NCI-H69 (cell line): Measurements from ENCODE around the gene PCDHA3.
"Not testable (repeated sequence)": the region's sequence is repeated elsewhere in the genome, so short reads cannot be mapped to it uniquely, and the experiment has no call there.

ENCODE experiments used
- DNase-seq: peaks from one replicate; lab custom pipeline; 2025; lab: John Stamatoyannopoulos, UW

The PCDHA3 gene

GRCh38 chr5:140821375-140822280 is 20.8 kb downstream of the PCDHA3 start, which contains the start of gene PCDHA5:
TSS of gene PCDHA5 (plus strand) at chr5:140821613.
- DNase-seq: no peak

DNA sequence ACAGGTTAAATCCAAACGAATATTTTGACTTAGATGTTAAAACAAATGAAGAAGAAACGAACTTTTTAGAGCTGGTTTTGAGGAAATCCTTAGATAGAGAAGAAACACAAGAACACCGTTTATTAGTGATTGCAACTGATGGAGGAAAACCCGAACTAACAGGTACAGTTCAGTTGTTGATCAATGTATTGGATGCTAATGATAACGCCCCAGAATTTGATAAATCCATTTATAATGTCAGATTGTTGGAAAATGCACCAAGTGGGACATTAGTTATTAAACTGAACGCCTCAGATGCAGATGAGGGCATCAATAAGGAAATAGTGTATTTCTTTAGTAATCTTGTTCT is 21.4 kb downstream of the PCDHA3 start:
- DNase-seq: no peak

GRCh38 chr5:140822969-140823368 is 22.1 kb downstream of the PCDHA3 start:
- not testable (repeated sequence) for DNase-seq

DNA sequence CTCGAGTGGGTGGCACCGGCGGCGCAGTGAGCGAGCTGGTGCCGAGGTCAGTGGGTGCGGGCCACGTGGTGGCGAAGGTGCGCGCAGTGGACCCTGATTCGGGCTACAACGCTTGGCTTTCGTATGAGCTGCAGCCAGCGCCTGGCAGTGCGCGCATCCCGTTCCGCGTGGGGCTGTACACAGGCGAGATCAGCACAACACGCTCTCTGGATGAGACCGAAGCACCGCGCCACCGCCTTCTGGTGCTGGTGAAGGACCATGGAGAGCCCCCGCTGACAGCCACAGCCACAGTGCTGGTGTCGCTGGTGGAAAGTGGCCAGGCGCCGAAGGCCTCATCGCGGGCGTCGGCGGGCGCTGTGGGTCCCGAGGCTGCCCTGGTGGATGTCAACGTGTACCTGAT is 22.6 kb downstream of the PCDHA3 start:
- no peak for DNase-seq

DNA sequence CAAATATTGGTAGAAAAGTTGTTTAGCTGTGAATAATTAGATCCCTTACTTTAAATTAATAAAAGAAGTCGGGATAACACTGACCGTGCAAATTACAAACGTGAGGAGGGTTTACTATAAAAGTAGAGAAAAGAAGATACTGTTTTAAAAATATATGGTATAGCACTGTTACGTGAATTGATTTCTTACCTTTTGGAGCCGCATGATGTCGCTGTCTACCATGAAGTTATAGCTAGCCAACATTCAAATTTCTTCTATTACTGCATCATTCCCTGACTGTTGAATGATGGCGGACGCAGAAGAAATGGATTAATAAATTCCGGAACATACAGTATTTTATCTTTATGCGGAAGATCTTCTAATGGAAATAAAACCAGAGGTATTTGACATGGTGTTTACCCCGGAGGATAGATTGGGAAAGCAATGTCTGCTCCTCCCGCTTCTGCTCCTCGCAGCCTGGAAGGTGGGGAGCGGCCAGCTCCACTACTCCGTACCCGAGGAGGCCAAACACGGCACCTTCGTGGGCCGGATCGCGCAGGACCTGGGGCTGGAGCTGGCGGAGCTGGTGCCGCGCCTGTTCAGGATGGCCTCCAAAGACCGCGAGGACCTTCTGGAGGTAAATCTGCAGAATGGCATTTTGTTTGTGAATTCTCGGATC is 27.0 kb downstream of the PCDHA3 start, which contains the start of gene PCDHA6:
Gene PCDHA6 (plus strand): TSS at position 257 of the 658 bp plus-strand sequence. CDS start 132 bp downstream, at position 389.
- peak; percentile 71 for DNase-seq

DNA sequence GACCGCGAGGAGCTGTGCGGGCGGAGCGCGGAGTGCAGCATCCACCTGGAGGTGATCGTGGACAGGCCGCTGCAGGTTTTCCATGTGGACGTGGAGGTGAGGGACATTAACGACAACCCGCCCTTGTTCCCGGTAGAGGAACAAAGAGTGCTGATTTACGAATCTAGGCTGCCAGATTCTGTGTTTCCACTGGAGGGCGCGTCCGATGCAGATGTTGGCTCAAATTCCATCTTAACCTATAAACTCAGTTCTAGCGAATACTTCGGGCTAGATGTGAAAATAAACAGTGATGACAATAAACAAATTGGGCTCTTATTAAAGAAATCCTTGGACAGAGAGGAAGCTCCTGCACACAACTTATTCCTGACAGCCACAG is 27.5 kb downstream of the PCDHA3 start:
- DNase-seq: peak; percentile 75

GRCh38 chr5:140829511-140830501 is 28.9 kb downstream of the PCDHA3 start:
- DNase-seq: not testable (repeated sequence)

DNA sequence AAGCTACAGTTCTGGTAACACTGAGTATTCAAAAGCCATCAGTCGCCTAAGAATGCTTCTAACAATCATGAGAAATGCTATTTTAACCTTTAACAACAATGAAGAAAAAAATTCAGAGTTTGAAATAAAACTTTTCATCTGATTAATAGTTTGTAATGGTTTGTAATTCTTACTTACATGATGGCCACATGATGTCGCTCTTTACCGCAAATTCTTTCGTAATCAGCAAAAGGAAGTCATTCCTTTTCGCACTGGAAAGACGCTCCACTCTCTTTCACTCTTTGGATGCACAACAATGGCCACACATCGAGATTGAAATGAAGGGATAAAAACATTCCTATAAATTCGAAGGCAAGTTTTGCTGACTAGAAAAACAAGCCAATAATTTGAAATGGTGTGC is 33.1 kb downstream of the PCDHA3 start, which contains the start of gene PCDHA7:
Gene PCDHA7 (plus strand): TSS at position 277 of the 400 bp plus-strand sequence. CDS start 115 bp downstream, at position 392.
- no peak for DNase-seq

DNA sequence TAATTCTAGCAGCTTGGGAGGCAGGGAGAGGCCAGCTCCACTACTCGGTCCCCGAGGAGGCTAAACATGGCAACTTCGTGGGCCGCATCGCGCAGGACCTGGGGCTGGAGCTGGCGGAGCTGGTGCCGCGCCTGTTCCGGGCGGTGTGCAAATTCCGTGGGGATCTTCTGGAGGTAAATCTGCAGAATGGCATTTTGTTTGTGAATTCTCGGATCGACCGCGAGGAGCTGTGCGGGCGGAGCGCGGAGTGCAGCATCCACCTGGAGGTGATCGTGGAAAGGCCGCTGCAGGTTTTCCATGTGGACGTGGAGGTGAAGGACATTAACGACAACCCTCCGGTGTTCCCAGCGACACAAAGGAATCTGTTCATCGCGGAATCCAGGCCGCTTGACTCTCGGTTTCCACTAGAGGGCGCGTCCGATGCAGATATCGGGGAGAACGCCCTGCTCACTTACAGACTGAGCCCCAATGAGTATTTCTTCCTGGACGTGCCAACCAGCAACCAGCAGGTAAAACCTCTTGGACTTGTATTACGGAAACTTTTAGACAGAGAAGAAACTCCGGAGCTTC is 33.7 kb downstream of the PCDHA3 start:
- not testable (repeated sequence) for DNase-seq

GRCh38 chr5:140835622-140836510 is 35.0 kb downstream of the PCDHA3 start:
- DNase-seq: no peak

GRCh38 chr5:140840978-140841962 is 40.4 kb downstream of the PCDHA3 start, which contains the start of gene PCDHA8:
TSS of gene PCDHA8 (plus strand) at chr5:140841187. CDS start at chr5:140841322, 135 bp downstream.
- peak; percentile 20 for DNase-seq

- DNase-seq: no peak
Measured at GRCh38 chr5:140842798-140843733, 42.2 kb downstream of the PCDHA3 start.

DNA sequence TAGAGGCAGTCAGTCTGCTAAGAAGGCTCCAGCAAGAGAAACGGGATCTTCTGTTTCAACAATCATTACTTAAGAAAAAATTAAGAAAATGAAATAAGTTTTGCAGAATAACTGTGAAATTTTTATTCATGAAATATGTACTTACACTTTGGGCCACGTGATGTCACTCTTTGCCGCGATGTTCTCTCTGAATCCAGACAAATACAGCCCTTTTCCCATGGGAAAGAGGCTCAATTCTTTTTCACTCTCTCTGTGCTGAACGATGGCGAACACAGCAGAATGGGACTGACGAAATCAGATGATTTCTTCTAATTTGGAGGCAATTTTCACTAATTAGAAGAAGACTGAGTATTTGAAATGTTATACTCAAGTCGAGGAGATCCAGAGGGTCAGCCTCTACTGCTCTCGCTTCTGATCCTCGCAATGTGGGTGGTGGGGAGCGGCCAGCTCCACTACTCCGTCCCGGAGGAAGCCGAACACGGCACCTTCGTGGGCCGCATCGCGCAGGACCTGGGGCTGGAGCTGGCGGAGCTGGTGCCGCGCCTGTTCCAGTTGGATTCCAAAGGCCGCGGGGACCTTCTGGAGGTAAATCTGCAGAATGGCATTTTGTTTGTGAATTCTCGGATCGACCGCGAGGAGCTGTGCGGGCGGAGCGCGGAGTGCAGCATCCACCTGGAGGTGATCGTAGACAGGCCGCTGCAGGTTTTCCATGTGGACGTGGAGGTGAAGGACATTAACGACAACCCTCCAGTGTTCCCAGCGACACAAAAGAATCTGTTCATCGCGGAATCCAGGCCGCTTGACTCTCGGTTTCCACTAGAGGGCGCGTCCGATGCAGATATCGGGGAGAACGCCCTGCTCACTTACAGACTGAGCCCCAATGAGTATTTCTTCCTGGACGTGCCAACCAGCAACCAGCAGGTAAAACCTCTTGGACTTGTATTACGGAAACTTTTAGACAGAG is 47.6 kb downstream of the PCDHA3 start, which contains the start of gene PCDHA9:
Gene PCDHA9 (plus strand): TSS at position 244 of the 964 bp plus-strand sequence. CDS start 114 bp downstream, at position 358.
- not testable (repeated sequence) for DNase-seq

GRCh38 chr5:140849831-140850634 is 49.2 kb downstream of the PCDHA3 start:
- DNase-seq: not testable (repeated sequence)
